DMS153 treated with DMSO at 0.1 percent for 48 hours (cell line): Measurements from ENCODE around the gene CYP4F3.
A peak's percentile ranks its signal among the peaks of the same experiment; 100 is the strongest.
"Not testable (repeated sequence)": the region's sequence is repeated elsewhere in the genome, so short reads cannot be mapped to it uniquely, and the experiment has no call there.

Experiments
- DNase-seq: peaks from one replicate; lab custom pipeline; 2025; ENCODE audit not compliant: unreplicated experiment; lab: John Stamatoyannopoulos, UW

CYP4F3 gene

GRCh38 chr19:15666186-15666585 is 25.5 kb downstream of the CYP4F3 start:
- no peak for DNase-seq

- DNase-seq, result no peak
These were observed 26.2 kb downstream of the CYP4F3 start for GRCh38 chr19:15666883-15667282.

- no peak for DNase-seq
These were observed 28.7 kb downstream of the CYP4F3 start for GRCh38 chr19:15669440-15669839.

- DNase-seq, result no peak
These were observed 29.2 kb downstream of the CYP4F3 start for GRCh38 chr19:15669891-15670290.

GRCh38 chr19:15671237-15671821 is 30.6 kb downstream of the CYP4F3 start:
- no peak for DNase-seq

- no peak for DNase-seq
These were observed 31.3 kb downstream of the CYP4F3 start for GRCh38 chr19:15671891-15672579.

- peak; percentile 29 for DNase-seq
These were observed 32.0 kb downstream of the CYP4F3 start, which contains the start of gene CYP4F12 for GRCh38 chr19:15672580-15673175. Gene CYP4F12, plus strand, starts transcription at chr19:15673087. Its CDS starts 443 bp downstream, at chr19:15673530.

- DNase-seq, result no peak
These were observed 32.5 kb downstream of the CYP4F3 start for GRCh38 chr19:15673176-15673654.

- no peak for DNase-seq
These were observed 34.9 kb downstream of the CYP4F3 start for GRCh38 chr19:15675560-15675959.

GRCh38 chr19:15679089-15679488 is 38.4 kb downstream of the CYP4F3 start:
- DNase-seq, result no peak

- DNase-seq, result not testable (repeated sequence)
These were observed 39.2 kb downstream of the CYP4F3 start for GRCh38 chr19:15679865-15680264.

- no peak for DNase-seq
These were observed 40.0 kb downstream of the CYP4F3 start for GRCh38 chr19:15680478-15681322.

- DNase-seq, result no peak
These were observed 42.7 kb downstream of the CYP4F3 start for GRCh38 chr19:15683411-15683810.

- DNase-seq, result no peak
These were observed 44.1 kb downstream of the CYP4F3 start for GRCh38 chr19:15684828-15685227.

GRCh38 chr19:15696654-15697194 is 56.0 kb downstream of the CYP4F3 start:
- no peak for DNase-seq

- peak; percentile 59 for DNase-seq
These were observed 61.2 kb downstream of the CYP4F3 start for GRCh38 chr19:15701757-15702533.

- DNase-seq, result peak; percentile 63
These were observed 61.8 kb downstream of the CYP4F3 start for GRCh38 chr19:15702534-15702930.
